ENCODE measurements around the gene TMEM205. TPM values are rescaled to one million over a fixed set of nuclear protein-coding genes. Genes with fewer than 3 reads are reported as not detected.
"Not testable (repeated sequence)": the region's sequence is repeated elsewhere in the genome, so short reads cannot be mapped to it uniquely, and the experiment has no call there.

The TMEM205 gene
- total RNA-seq, 1 donor from 2014 or later, result 31.2 TPM

- H3K36me3 Mint-ChIP-seq (ENCODE audit: low read depth), result peaks cover 5% of the 10 kb centered on the region
- intact Hi-C loops (cut with micrococcal nuclease), result loop anchor here (5.0 kb wide), 1 partner anchor 53 kb away; no protein-coding TSS in a partner anchor
Observed at GRCh38 chr19:11345122-11345803, 805 bp downstream of the TMEM205 start.

GRCh38 chr19:11342429-11342828, 3.6 kb downstream of the TMEM205 start:
- Mint-ChIP-seq H3K27me3 (ENCODE audit: insufficient read depth) (no peaks in the 10 kb centered on the region), H3K4me1 (ENCODE audit: low read depth) (peaks cover 38% of the 10 kb centered on the region), H3K9me3 (no peaks in the 10 kb centered on the region), H3K36me3 (ENCODE audit: low read depth) (no peaks in the 10 kb centered on the region), H3K27ac (no peak overlapping the region), H3K4me3 (no peak overlapping the region)
- intact Hi-C loops (cut with micrococcal nuclease), result no loop called here
- no peak for DNase-seq (ENCODE audit: low spot score)

More at GRCh38 chr19:11345122-11345803, 805 bp downstream of the TMEM205 start:
- Mint-ChIP-seq H3K4me3 (peak overlapping the region; percentile 89), H3K27ac (peak overlapping the region; percentile 93), H3K4me1 (ENCODE audit: low read depth) (peaks cover 28% of the 10 kb centered on the region), H3K27me3 (ENCODE audit: insufficient read depth) (no peaks in the 10 kb centered on the region), H3K9me3 (peaks cover 10% of the 10 kb centered on the region)
- no peak for DNase-seq (ENCODE audit: low spot score)

GRCh38 chr19:11340099-11340467, 6.0 kb downstream of the TMEM205 start:
- DNase-seq (ENCODE audit: low spot score); H3K27me3 Mint-ChIP-seq (ENCODE audit: insufficient read depth); intact Hi-C loops (cut with micrococcal nuclease); H3K9me3 Mint-ChIP-seq; H3K27ac Mint-ChIP-seq: not testable (repeated sequence)
- H3K36me3 Mint-ChIP-seq (ENCODE audit: low read depth), result peaks cover 11% of the 10 kb centered on the region
- H3K4me1 Mint-ChIP-seq (ENCODE audit: low read depth), result peaks cover 24% of the 10 kb centered on the region
- peak overlapping the region; percentile 78 for H3K4me3 Mint-ChIP-seq

GRCh38 chr19:11339254-11340098, 6.6 kb downstream of the TMEM205 start, which contains the start of gene RAB3D:
TSS of gene RAB3D (minus strand) at chr19:11339657. CDS start at chr19:11337399, 2,258 bp downstream.
- Mint-ChIP-seq H3K27ac (no peak within 1 kb of the TSS), H3K36me3 (ENCODE audit: low read depth) (peaks cover 12% of the 10 kb centered on the region), H3K4me1 (ENCODE audit: low read depth) (peaks cover 21% of the 10 kb centered on the region), H3K27me3 (ENCODE audit: insufficient read depth) (no peaks in the 10 kb centered on the region), H3K4me3 (peak within 1 kb of the TSS; percentile 78), H3K9me3 (no peaks in the 10 kb centered on the region)
- intact Hi-C loops (cut with micrococcal nuclease), result loop anchor here (1.0 kb wide), 1 partner anchor 16 kb away; the partner anchor contains the start of gene PLPPR2
- peak; percentile 76 for DNase-seq (ENCODE audit: low spot score)

GRCh38 chr19:11338569-11339253, 7.4 kb downstream of the TMEM205 start:
- peaks cover 12% of the 10 kb centered on the region for H3K36me3 Mint-ChIP-seq (ENCODE audit: low read depth)
- no peak overlapping the region for H3K27ac Mint-ChIP-seq
- no peak for DNase-seq (ENCODE audit: low spot score)
- H3K4me3 Mint-ChIP-seq, result peak overlapping the region; percentile 78
- intact Hi-C loops (cut with micrococcal nuclease), result loop anchor here (1.0 kb wide), 1 partner anchor 17 kb away; the partner anchor contains the start of gene PLPPR2
- H3K9me3 Mint-ChIP-seq, result no peaks in the 10 kb centered on the region
- peaks cover 17% of the 10 kb centered on the region for H3K4me1 Mint-ChIP-seq (ENCODE audit: low read depth)
- no peaks in the 10 kb centered on the region for H3K27me3 Mint-ChIP-seq (ENCODE audit: insufficient read depth)

GRCh38 chr19:11338121-11338520, 7.9 kb downstream of the TMEM205 start:
- peaks cover 12% of the 10 kb centered on the region for H3K36me3 Mint-ChIP-seq (ENCODE audit: low read depth)
- H3K27me3 Mint-ChIP-seq (ENCODE audit: insufficient read depth), result no peaks in the 10 kb centered on the region
- intact Hi-C loops (cut with micrococcal nuclease), result no loop called here
- H3K4me1 Mint-ChIP-seq (ENCODE audit: low read depth), result peaks cover 17% of the 10 kb centered on the region
- H3K9me3 Mint-ChIP-seq, result no peaks in the 10 kb centered on the region
- H3K27ac Mint-ChIP-seq, result no peak overlapping the region
- DNase-seq (ENCODE audit: low spot score), result no peak
- no peak overlapping the region for H3K4me3 Mint-ChIP-seq

- peaks cover 15% of the 10 kb centered on the region for H3K36me3 Mint-ChIP-seq (ENCODE audit: low read depth)
- peaks cover 17% of the 10 kb centered on the region for H3K4me1 Mint-ChIP-seq (ENCODE audit: low read depth)
- H3K9me3 Mint-ChIP-seq, result no peaks in the 10 kb centered on the region
- intact Hi-C loops (cut with micrococcal nuclease), result no loop called here
- DNase-seq (ENCODE audit: low spot score), result no peak
- H3K4me3 Mint-ChIP-seq, result no peak overlapping the region
- no peaks in the 10 kb centered on the region for H3K27me3 Mint-ChIP-seq (ENCODE audit: insufficient read depth)
- no peak overlapping the region for H3K27ac Mint-ChIP-seq
Observed at GRCh38 chr19:11337080-11337479, 9.0 kb downstream of the TMEM205 start.

- Mint-ChIP-seq H3K36me3 (ENCODE audit: low read depth) (peaks cover 15% of the 10 kb centered on the region), H3K9me3 (no peaks in the 10 kb centered on the region), H3K4me1 (ENCODE audit: low read depth) (peaks cover 17% of the 10 kb centered on the region), H3K27me3 (ENCODE audit: insufficient read depth) (no peaks in the 10 kb centered on the region), H3K4me3 (no peak overlapping the region), H3K27ac (no peak overlapping the region)
- no peak for DNase-seq (ENCODE audit: low spot score)
- intact Hi-C loops (cut with micrococcal nuclease), result no loop called here
Observed at GRCh38 chr19:11335449-11336146, 10.5 kb downstream of the TMEM205 start.

- H3K36me3 Mint-ChIP-seq (ENCODE audit: low read depth), result peaks cover 20% of the 10 kb centered on the region
- intact Hi-C loops (cut with micrococcal nuclease); H3K4me3 Mint-ChIP-seq; DNase-seq (ENCODE audit: low spot score); H3K9me3 Mint-ChIP-seq; H3K27ac Mint-ChIP-seq; H3K27me3 Mint-ChIP-seq (ENCODE audit: insufficient read depth): not testable (repeated sequence)
- peaks cover 11% of the 10 kb centered on the region for H3K4me1 Mint-ChIP-seq (ENCODE audit: low read depth)
Observed at GRCh38 chr19:11333838-11334237, 12.2 kb downstream of the TMEM205 start.

- peaks cover 20% of the 10 kb centered on the region for H3K36me3 Mint-ChIP-seq (ENCODE audit: low read depth)
- peaks cover 6% of the 10 kb centered on the region for H3K4me1 Mint-ChIP-seq (ENCODE audit: low read depth)
- no peak overlapping the region for H3K27ac Mint-ChIP-seq
- no peak for DNase-seq (ENCODE audit: low spot score)
- no peaks in the 10 kb centered on the region for H3K9me3 Mint-ChIP-seq
- intact Hi-C loops (cut with micrococcal nuclease), result no loop called here
- H3K4me3 Mint-ChIP-seq, result no peak overlapping the region
- H3K27me3 Mint-ChIP-seq (ENCODE audit: insufficient read depth), result no peaks in the 10 kb centered on the region
Observed at GRCh38 chr19:11332822-11333221, 13.2 kb downstream of the TMEM205 start.

GRCh38 chr19:11331502-11331901, 14.6 kb downstream of the TMEM205 start:
- Mint-ChIP-seq H3K27ac (no peak overlapping the region), H3K36me3 (ENCODE audit: low read depth) (peaks cover 17% of the 10 kb centered on the region), H3K4me1 (ENCODE audit: low read depth) (no peaks in the 10 kb centered on the region), H3K9me3 (no peaks in the 10 kb centered on the region), H3K4me3 (no peak overlapping the region), H3K27me3 (ENCODE audit: insufficient read depth) (no peaks in the 10 kb centered on the region)
- intact Hi-C loops (cut with micrococcal nuclease), result no loop called here
- no peak for DNase-seq (ENCODE audit: low spot score)

GRCh38 chr19:11330127-11330526, 15.9 kb downstream of the TMEM205 start:
- intact Hi-C loops (cut with micrococcal nuclease), result no loop called here
- Mint-ChIP-seq H3K27ac (no peak overlapping the region), H3K36me3 (ENCODE audit: low read depth) (peaks cover 9% of the 10 kb centered on the region), H3K4me1 (ENCODE audit: low read depth) (no peaks in the 10 kb centered on the region), H3K9me3 (no peaks in the 10 kb centered on the region), H3K4me3 (no peak overlapping the region), H3K27me3 (ENCODE audit: insufficient read depth) (no peaks in the 10 kb centered on the region)
- DNase-seq (ENCODE audit: low spot score), result no peak
